Loucy (cell line): Measurements from ENCODE around the gene CEP70.

ENCODE experiments used
- H2AFZ ChIP-seq: fragments of 200-600 bp; sonication (generic); 2 replicates; pipeline ENCODE4 v1.6.0; 2016; ENCODE audit warnings: antibody characterized with exemption, mild to moderate bottlenecking, low read length, moderate library complexity
- H3F3A ChIP-seq: fragments of 200-600 bp; 2 replicates; pipeline ENCODE4 v1.6.0; 2016; ENCODE audit warnings: antibody characterized with exemption, low read depth, mild to moderate bottlenecking
- H3K27me3 ChIP-seq: fragments of 200-600 bp; sonication (generic); 2 replicates; pipeline ENCODE4 v1.6.1; 2014; ENCODE audit warnings: low read length, mild to moderate bottlenecking; ENCODE audit not compliant: insufficient read depth, poor library complexity, severe bottlenecking
- H3K36me3 ChIP-seq: fragments of 200-600 bp; sonication (generic); 2 replicates; pipeline ENCODE4 v1.6.1; 2016; ENCODE audit warnings: low read length; ENCODE audit not compliant: insufficient read depth
- H3K4me1 ChIP-seq: fragments of 200-600 bp; sonication (generic); 2 replicates; pipeline ENCODE4 v1.5.1; 2014; ENCODE audit warnings: low read length, mild to moderate bottlenecking; ENCODE audit not compliant: insufficient read depth, poor library complexity, severe bottlenecking
- H3K4me2 ChIP-seq: fragments of 200-600 bp; sonication (generic); 2 replicates; pipeline ENCODE4 v1.6.0; 2014; ENCODE audit warnings: antibody characterized with exemption, low read length, low read depth, mild to moderate bottlenecking; ENCODE audit not compliant: poor library complexity, severe bottlenecking
- H3K4me3 ChIP-seq: fragments of 200-600 bp; sonication (generic); 2 replicates; pipeline ENCODE4 v1.5.1; 2014; ENCODE audit warnings: low read length, mild to moderate bottlenecking, mixed read lengths; ENCODE audit not compliant: poor library complexity, severe bottlenecking
- H3K79me2 ChIP-seq: fragments of 200-600 bp; sonication (generic); 2 replicates; pipeline ENCODE4 v1.6.1; 2014; ENCODE audit warnings: low read length; ENCODE audit not compliant: insufficient read depth
- H3K9ac ChIP-seq: fragments of 200-600 bp; sonication (generic); 2 replicates; pipeline ENCODE4 v1.6.0; 2014; ENCODE audit warnings: mild to moderate bottlenecking, low read depth, low read length, moderate library complexity; ENCODE audit not compliant: poor library complexity, severe bottlenecking
- H3K9me2 ChIP-seq: fragments of 200-600 bp; sonication (generic); replicated peaks from 2 replicates; pipeline ENCODE4 v1.6.1; 2016; ENCODE audit warnings: low read depth, low read length, mixed read lengths
- H3K9me3 ChIP-seq: fragments of 200-600 bp; sonication (generic); 2 replicates; pipeline ENCODE4 v1.6.1; 2014; ENCODE audit warnings: mild to moderate bottlenecking, antibody characterized with exemption, low read length, low read depth; ENCODE audit not compliant: insufficient read depth
- H4K20me1 ChIP-seq: fragments of 200-600 bp; sonication (generic); 2 replicates; pipeline ENCODE4 v1.6.0; 2014; ENCODE audit warnings: antibody characterized with exemption, low read length, mild to moderate bottlenecking; ENCODE audit not compliant: insufficient read depth, poor library complexity, severe bottlenecking
- CTCF ChIP-seq: fragments of 200-600 bp; sonication (generic); conservative IDR thresholded peaks from 2 replicates; pipeline ENCODE4 v1.5.1; 2014; ENCODE audit warnings: mild to moderate bottlenecking, antibody characterized with exemption, low read length
- EZH2phosphoT487 ChIP-seq: fragments of 200-600 bp; IDR thresholded peaks from 2 replicates; pipeline ENCODE4 v1.6.1; 2018; ENCODE audit warnings: antibody characterized with exemption, mild to moderate bottlenecking, moderate library complexity, borderline replicate concordance

The CEP70 gene

GRCh38 chr3:138465925-138466324 is 128.1 kb downstream of the CEP70 start:
- no peak overlapping the region for H2AFZ ChIP-seq
- H3K4me1 ChIP-seq: no peaks in the 10 kb centered on the region
- TF ChIP-seq EZH2phosphoT487 (no peak), CTCF (no peak)
- H4K20me1 ChIP-seq: no peaks in the 10 kb centered on the region
- H3K4me3 ChIP-seq: no peak overlapping the region
- no peaks in the 10 kb centered on the region for H3F3A ChIP-seq
- H3K4me2 ChIP-seq: no peak overlapping the region
- H3K9me2 ChIP-seq: no peaks in the 10 kb centered on the region
- H3K36me3 ChIP-seq: no peaks in the 10 kb centered on the region
- no peaks in the 10 kb centered on the region for H3K9me3 ChIP-seq
- H3K27me3 ChIP-seq: no peaks in the 10 kb centered on the region
- H3K9ac ChIP-seq: no peak overlapping the region
- H3K79me2 ChIP-seq: no peaks in the 10 kb centered on the region

- Histone ChIP-seq H3K4me1 (no peaks in the 10 kb centered on the region), H3K36me3 (no peaks in the 10 kb centered on the region), H3F3A (no peaks in the 10 kb centered on the region), H3K9me3 (no peaks in the 10 kb centered on the region), H3K79me2 (no peaks in the 10 kb centered on the region), H2AFZ (no peak overlapping the region), H4K20me1 (no peaks in the 10 kb centered on the region), H3K27me3 (no peaks in the 10 kb centered on the region), H3K4me3 (no peak overlapping the region), H3K9me2 (no peaks in the 10 kb centered on the region), H3K9ac (no peak overlapping the region), H3K4me2 (no peak overlapping the region)
- no peak for TF ChIP-seq EZH2phosphoT487
- no peak for TF ChIP-seq CTCF
Measured at GRCh38 chr3:138465451-138465850, 128.6 kb downstream of the CEP70 start.

GRCh38 chr3:138464491-138464860 is 129.6 kb downstream of the CEP70 start:
- Histone ChIP-seq H3K36me3 (no peaks in the 10 kb centered on the region), H3K4me1 (no peaks in the 10 kb centered on the region), H3K9me2 (no peaks in the 10 kb centered on the region), H3K9me3 (no peaks in the 10 kb centered on the region), H3K4me3 (no peak overlapping the region), H3F3A (no peaks in the 10 kb centered on the region), H3K9ac (no peak overlapping the region), H3K4me2 (no peak overlapping the region), H3K79me2 (no peaks in the 10 kb centered on the region), H4K20me1 (no peaks in the 10 kb centered on the region), H3K27me3 (no peaks in the 10 kb centered on the region), H2AFZ (no peak overlapping the region)
- TF ChIP-seq EZH2phosphoT487 (no peak), CTCF (no peak)
